Measurements from ENCODE around the gene PLBD1.

- TF ChIP-seq POLR2AphosphoS5 (IDR thresholded peaks at IDR 0.05; ENCODE audit: low read depth) (no peak), CTCF (IDR thresholded peaks at IDR 0.05; ENCODE audit: insufficient read depth, low read length) (no peak), GABPA (IDR thresholded peaks at IDR 0.05; ENCODE audit: low read depth) (no peak), REST (IDR thresholded peaks at IDR 0.05; ENCODE audit: insufficient replicate concordance, low read depth) (no peak), SPI1 (IDR thresholded peaks at IDR 0.05; ENCODE audit: borderline replicate concordance, low read depth) (no peak)
Measured at GRCh38 chr12:14525964-14526363, 41.7 kb downstream of the PLBD1 start.
